GM03348 (cell line): ENCODE measurements around the gene PCSK5.

ENCODE experiments used
- DNase-seq: peaks from one replicate; pipeline ENCODE4 v3.0.0; 2012; ENCODE audit warnings: low spot score

The PCSK5 gene

GRCh38 chr9:76191493-76191892, 301.0 kb downstream of the PCSK5 start:
- DNase-seq: no peak

DNA sequence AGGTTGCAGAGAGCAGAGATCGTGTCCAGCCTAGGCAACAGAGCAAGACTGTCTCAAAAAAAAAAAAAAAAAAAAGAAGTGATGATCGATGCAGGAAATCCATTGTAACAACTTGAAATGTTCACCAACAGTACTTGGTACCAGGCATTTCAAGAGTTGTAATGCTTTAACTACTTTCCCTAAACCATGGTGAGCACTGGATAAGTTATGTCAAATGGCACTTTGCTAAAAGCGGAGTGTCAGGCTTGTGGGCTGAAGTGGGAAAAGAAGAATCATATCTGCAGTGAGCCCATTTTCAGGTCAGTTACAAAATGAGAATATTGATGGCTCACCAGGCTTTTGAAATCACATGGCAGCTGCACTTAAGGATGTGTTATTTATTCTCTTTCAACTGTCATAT, 301.5 kb downstream of the PCSK5 start:
- no peak for DNase-seq

- DNase-seq: no peak
These were observed 304.4 kb downstream of the PCSK5 start for GRCh38 chr9:76194896-76195295.

DNA sequence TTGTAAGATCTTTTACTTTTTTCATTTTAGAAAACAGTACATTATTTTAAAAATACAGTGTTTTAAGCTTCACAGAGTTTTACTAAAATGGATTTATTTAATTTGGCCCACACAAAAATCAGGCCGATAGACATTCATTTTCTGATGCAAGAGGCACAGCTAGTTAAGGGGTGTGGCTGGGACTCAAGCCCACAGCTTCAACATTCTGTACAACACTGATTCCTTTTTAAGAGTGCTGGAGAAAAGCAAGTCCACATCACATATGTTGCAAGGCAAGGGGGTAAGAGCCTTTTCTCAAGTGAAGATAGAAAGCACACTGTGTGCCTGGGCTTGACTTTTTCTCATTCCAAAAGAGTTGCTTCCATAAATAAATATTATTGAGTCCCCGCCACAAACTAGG, 307.9 kb downstream of the PCSK5 start:
- DNase-seq: peak; percentile 22

DNA sequence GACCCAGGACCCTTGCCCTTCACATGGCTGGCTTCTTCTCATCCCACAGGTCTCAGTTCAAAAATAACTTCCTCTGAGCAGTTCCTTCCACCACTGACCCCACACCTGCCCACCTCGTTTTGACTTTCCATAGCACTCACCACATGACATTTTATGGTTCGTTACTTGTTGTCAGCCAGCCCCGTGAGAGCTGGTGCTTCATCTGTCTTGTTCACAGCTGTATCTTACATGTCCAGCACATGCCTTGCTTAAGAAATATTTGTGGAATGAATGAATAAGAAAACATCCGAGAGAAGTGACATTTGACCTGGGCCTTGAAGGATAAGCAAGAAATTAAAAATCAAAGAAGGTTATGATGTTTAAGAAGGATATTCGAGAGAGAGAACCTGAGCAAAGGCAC, 309.8 kb downstream of the PCSK5 start:
- DNase-seq: no peak

DNA sequence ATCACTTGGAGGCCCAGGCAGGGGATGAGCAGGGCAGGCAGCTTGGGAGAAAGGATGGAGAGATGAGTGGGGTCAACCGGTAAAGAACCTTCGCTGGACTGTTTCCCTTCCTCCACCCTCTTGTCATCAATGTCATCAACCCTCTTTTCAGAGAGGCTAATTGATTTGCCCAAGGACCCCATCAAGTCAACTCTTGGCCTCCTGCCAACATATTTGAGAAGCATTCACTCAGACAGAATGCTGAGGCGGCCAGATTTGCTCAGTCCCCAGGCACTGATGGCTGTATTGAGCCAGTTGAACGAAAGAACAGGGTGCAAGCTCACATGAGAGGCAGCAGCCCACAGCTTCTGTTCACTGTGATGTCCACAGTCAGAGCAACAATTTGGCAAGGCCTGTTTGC, 310.3 kb downstream of the PCSK5 start:
- DNase-seq: no peak

- DNase-seq: no peak
These were observed 312.9 kb downstream of the PCSK5 start for GRCh38 chr9:76203373-76203772.

DNA sequence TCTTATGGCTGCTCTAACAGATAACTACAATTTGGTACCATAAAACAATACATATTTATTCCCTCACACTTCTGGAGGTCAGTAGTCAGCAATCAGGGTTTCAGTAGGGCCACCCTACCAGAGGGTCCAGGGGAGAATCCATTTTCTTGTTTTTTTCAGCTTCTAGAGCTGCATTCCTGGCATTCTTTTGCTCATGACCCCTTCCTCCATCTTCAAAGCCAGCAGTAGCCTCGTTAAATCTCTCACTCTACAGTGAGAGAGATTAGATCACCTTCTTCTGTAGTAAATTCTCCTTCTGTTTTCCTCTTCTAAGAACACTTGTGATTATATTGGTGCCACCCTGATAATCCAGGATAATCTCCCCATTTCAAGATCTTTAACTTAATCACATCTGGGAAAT, 316.3 kb downstream of the PCSK5 start:
- no peak for DNase-seq

- no peak for DNase-seq
These were observed 323.3 kb downstream of the PCSK5 start for GRCh38 chr9:76213751-76214150.

DNA sequence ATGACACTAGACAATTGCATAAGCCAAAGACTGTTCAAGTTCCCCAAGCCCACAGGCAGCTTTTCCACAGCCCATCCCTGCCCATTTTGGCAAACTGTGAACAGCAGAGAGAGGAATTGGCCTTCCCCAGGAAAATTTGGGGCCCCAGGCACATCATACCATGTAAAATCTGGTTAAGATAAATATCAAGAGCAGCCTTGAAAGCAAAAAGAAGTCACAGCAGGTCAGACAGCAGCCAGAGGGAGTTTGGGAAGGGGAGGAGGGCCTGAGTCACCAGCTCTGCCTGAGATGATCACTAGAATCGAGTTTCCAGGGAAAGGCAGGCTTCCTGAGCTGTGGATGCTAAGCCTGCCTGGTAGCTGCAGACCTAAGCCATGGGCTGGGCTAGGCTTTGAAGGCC, 324.6 kb downstream of the PCSK5 start:
- DNase-seq: peak; percentile 43

DNA sequence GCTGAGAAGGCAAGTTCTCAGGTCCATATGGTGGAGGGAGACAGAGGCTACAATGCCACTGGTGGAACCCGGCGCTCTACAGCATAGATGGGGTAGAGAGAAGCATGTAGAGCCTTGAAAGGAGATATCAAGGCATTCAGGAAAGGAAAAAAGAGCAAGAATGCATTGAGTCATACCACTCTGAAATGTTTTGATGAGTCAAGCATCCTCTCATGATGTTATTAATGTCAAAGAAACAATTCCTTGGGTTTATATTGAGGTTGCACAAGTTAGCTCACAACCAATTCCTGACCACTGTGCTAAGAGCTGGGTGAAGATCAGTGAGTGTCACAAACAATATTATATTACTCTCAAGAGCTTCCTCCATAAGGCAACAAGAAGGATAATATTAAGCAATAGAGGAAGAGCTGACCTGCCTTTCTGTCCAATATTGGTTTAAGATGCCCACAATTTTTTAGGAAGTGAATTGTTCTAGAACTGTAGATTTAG, 325.7 kb downstream of the PCSK5 start:
- peak; percentile 75 for DNase-seq

- no peak for DNase-seq
These were observed 327.8 kb downstream of the PCSK5 start for GRCh38 chr9:76218117-76218885.

DNA sequence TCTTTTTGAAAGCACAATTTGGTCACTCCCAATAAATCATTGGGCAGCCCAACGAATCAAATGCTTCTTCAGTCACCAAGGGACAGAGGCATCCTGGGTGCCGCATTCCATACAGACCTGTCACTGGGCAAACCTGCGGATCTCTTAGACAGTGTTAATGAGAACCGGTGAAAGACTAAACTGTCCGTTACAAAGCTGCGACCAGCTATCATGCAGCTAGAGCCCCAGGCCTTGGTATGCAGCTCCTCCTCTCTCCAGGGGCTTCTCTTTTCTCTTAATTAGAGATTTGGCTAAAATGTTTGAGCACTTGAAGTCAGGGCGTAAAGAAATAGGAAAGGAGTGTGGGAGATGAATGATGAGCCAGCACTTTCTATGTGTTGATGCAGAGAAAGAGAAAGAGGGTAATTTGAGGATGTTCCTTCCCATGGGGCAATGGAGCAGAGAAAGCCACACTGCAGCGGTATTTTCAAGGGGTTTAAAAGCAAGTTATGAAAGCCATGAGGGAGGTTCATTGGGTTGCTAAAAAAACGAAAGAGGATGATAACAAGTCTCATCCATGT, 328.5 kb downstream of the PCSK5 start:
- DNase-seq: no peak

- DNase-seq: no peak
These were observed 329.2 kb downstream of the PCSK5 start for GRCh38 chr9:76219560-76220151.

DNA sequence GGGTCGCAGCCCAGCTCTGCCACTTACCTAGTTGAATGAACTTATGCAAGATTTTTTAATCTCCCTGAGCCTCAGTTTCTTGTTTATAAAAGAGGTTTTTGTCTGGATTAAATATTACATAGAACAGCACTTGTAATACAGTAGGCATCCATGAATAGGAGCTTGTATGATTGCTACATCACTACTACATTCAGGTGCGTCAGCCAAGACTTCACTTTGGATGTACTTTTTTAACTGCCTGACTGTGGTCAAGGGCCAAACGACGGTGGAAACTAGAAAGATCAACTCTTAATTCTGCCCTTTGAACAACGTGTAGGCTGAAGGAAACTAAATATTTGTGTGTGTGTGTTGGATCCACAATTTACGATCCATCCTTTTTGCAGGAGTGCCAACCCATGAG, 330.9 kb downstream of the PCSK5 start:
- DNase-seq: no peak

GRCh38 chr9:76223749-76224340, 333.4 kb downstream of the PCSK5 start:
- no peak for DNase-seq

DNA sequence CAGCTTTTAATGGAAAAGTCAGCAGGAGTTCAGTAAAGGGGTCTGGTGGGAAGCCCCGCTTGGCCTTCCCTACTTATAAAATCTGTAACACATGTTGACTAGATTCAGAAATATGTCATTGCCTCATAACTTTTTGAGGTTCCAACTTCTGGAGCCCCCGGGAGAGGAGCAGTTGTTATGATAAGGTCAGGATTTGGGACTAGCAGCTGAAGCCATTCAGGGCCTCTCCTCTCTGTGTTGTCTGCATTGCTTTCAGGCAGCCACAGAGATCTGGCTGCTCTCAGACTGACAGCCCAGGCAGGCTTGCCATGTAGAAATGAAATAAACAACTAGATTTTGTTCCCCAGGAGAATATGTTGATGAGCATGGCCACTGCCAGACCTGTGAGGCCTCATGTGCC, 336.7 kb downstream of the PCSK5 start:
- no peak for DNase-seq

GRCh38 chr9:76231001-76231400, 340.5 kb downstream of the PCSK5 start:
- DNase-seq: no peak

DNA sequence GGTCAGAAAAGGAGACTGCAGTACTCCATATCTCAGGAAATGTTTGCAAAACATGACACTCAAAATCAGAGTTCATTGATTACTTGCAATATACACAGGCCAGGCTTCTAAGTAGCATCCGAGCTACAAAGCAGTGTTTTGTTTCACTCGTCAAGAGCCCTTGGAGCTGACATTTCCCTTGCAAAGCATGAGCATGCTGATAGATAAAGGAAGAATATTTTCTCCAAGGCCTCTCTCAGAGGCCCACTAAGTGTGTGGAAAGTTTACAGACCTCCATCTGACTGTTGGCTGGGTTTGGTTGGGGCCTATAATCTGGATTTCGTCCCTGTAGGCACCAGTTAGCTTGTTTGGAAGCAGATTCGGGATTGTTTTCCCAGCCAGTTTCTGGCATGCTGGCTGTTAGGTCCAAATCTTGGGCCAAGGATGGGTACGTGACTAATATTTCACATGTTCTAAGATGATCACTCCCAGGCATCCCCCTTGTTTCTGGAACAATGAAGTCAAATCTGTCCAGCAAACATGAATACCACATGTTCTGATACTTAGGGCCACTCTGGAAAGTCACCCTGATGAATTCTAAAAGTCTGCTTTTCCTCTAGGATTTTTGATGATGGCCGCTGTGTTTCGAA, 342.5 kb downstream of the PCSK5 start:
- DNase-seq: no peak

DNA sequence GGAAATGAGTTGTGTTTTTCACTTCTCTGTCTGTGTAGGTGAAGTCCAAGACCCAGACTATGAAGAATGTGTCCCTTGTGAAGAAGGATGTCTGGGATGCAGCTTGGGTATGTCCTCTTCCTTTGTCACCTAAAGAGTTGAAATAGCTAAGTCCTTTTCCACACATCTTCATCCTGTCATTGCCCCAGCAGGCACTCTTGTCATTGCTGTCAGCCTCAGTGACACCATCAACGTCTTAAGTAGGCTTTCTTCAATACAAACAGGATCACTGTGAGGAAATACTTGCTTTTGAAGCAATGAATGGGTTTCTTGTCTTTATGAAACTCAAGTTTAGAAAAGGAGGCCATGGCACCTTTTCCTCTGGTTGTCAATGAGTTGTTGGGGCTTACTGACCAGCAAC, 350.1 kb downstream of the PCSK5 start:
- DNase-seq: no peak

GRCh38 chr9:76245518-76245917, 355.0 kb downstream of the PCSK5 start:
- no peak for DNase-seq

DNA sequence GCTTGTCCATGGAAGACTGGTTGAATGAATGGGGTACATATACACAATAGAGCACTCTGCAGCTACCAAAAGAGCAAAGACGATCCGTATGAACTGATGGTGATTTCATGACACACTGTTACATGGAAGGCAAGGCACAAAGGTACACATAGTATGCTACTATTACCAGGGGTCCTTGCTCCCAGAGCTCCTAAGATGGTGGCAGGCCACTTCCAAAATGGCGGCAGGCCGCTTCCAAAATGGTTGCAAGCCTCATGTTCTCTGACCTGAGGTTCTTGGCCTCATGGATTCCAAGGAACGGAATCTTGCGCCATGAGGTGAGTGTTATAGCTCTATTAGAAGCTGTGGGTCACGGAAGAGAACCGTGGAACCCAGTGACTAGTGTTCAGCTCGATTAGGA, 356.2 kb downstream of the PCSK5 start:
- no peak for DNase-seq

DNA sequence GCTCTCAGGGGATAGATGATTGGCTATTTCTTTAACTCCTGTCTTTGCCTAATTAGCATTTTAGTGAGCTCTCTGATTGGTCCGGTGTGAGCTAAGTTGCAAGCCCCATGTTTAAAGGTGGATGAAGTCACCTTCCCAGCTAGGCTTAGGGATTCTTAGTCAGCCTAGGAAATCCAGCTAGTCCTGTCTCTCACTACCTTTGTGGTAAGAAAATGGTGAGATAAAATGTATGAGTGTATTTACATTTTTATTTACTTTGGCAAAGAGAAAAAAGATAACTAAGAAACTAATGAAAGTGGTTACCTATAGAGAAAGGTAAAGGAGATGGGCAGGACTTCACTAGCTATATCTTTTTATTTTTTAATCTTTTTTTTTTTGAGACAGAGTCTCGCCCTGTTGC, 357.0 kb downstream of the PCSK5 start:
- no peak for DNase-seq
